RWPE2 (cell line): ENCODE data around the gene KCNK1.

Experiments used
- ATAC-seq: fragments of 200-7000 bp; cut with Tn5 transposase; 3 replicates; pipeline ENCODE4 v1.9.1; 2021; ENCODE audit warnings: low read depth
- DNase-seq: peaks from one replicate; pipeline ENCODE4 v3.0.0-alpha.2; 2020; ENCODE audit warnings: low spot score
- H3K27ac ChIP-seq: fragments of 450-650 bp; 2 replicates; pipeline ENCODE4 v1.5.1; 2017; ENCODE audit warnings: mild to moderate bottlenecking; ENCODE audit not compliant: poor library complexity, severe bottlenecking
- H3K27me3 ChIP-seq: fragments of 250-450 bp; sonication (Bioruptor Pico); 2 replicates; pipeline ENCODE4 v1.5.1; 2021; ENCODE audit warnings: mild to moderate bottlenecking, moderate library complexity; ENCODE audit not compliant: insufficient read depth, poor library complexity, severe bottlenecking
- H3K36me3 ChIP-seq: fragments of 250-450 bp; sonication (Bioruptor Pico); 2 replicates; pipeline ENCODE4 v1.5.1; 2020; ENCODE audit warnings: low read depth, mild to moderate bottlenecking, moderate library complexity
- H3K4me1 ChIP-seq: fragments of 250-450 bp; sonication (Bioruptor Pico); 2 replicates; pipeline ENCODE4 v1.5.1; 2021; ENCODE audit warnings: mild to moderate bottlenecking, moderate library complexity; ENCODE audit not compliant: insufficient read depth, poor library complexity, severe bottlenecking
- H3K4me3 ChIP-seq: fragments of 250-450 bp; sonication (Bioruptor Pico); 2 replicates; pipeline ENCODE4 v1.5.1; 2021; ENCODE audit warnings: mild to moderate bottlenecking, moderate library complexity; ENCODE audit not compliant: severe bottlenecking
- H3K9me3 ChIP-seq: fragments of 250-450 bp; sonication (Bioruptor Pico); 2 replicates; pipeline ENCODE4 v1.5.1; 2021; ENCODE audit warnings: mild to moderate bottlenecking, moderate library complexity; ENCODE audit not compliant: severe bottlenecking
- CTCF ChIP-seq: fragments of 450-650 bp; IDR thresholded peaks from one replicate; pipeline ENCODE4 v1.5.1; 2017; ENCODE audit warnings: mild to moderate bottlenecking, moderate library complexity; ENCODE audit not compliant: poor library complexity, severe bottlenecking

Gene KCNK1

GRCh38 chr1:233613252-233614172, at the start of gene KCNK1:
Gene KCNK1 (plus strand): TSS chr1:233614106. CDS start chr1:233614172, 66 bp downstream.
- ATAC-seq (peak; percentile 86), DNase-seq (peak; percentile 77)
- no peak for TF ChIP-seq CTCF
- H3K9me3 ChIP-seq = no peaks in the 10 kb centered on the region
- peak within 1 kb of the TSS; percentile 55 for H3K27ac ChIP-seq
- 0 out of 2 replicates have a peak, but pooled peaks cover 3% of the 10 kb centered on the region for H3K36me3 ChIP-seq
- no peaks in the 10 kb centered on the region for H3K27me3 ChIP-seq
- H3K4me3 ChIP-seq = peak within 1 kb of the TSS; percentile 66
- H3K4me1 ChIP-seq = peaks cover 8% of the 10 kb centered on the region

- TF ChIP-seq CTCF = no peak
- Histone ChIP-seq H3K4me1 (no peaks in the 10 kb centered on the region), H3K9me3 (peaks cover 3% of the 10 kb centered on the region), H3K36me3 (no peaks in the 10 kb centered on the region), H3K27ac (no peak overlapping the region), H3K4me3 (no peak overlapping the region), H3K27me3 (no peaks in the 10 kb centered on the region)
- ATAC-seq (no peak), DNase-seq (no peak)
Measured at GRCh38 chr1:233565313-233565712, 48.6 kb upstream of the KCNK1 start.

- H3K36me3 ChIP-seq = no peaks in the 10 kb centered on the region
- H3K4me1 ChIP-seq = no peaks in the 10 kb centered on the region
- no peak overlapping the region for H3K27ac ChIP-seq
- no peaks in the 10 kb centered on the region for H3K27me3 ChIP-seq
- no peak for ATAC-seq
- no peak overlapping the region for H3K4me3 ChIP-seq
- no peak for DNase-seq
- peaks cover 1% of the 10 kb centered on the region for H3K9me3 ChIP-seq
- no peak for TF ChIP-seq CTCF
Measured at GRCh38 chr1:233566886-233567285, 47.0 kb upstream of the KCNK1 start.

GRCh38 chr1:233569636-233570035, 44.3 kb upstream of the KCNK1 start:
- no peak for ATAC-seq
- no peaks in the 10 kb centered on the region for H3K36me3 ChIP-seq
- TF ChIP-seq CTCF = no peak
- no peaks in the 10 kb centered on the region for H3K9me3 ChIP-seq
- H3K27ac ChIP-seq = no peak overlapping the region
- no peak for DNase-seq
- no peak overlapping the region for H3K4me3 ChIP-seq
- no peaks in the 10 kb centered on the region for H3K4me1 ChIP-seq
- no peaks in the 10 kb centered on the region for H3K27me3 ChIP-seq

- ATAC-seq = no peak
Measured at GRCh38 chr1:233570216-233570615, 43.7 kb upstream of the KCNK1 start.

More at GRCh38 chr1:233570216-233570615, 43.7 kb upstream of the KCNK1 start:
- Histone ChIP-seq H3K4me1 (no peaks in the 10 kb centered on the region), H3K27me3 (no peaks in the 10 kb centered on the region), H3K9me3 (no peaks in the 10 kb centered on the region), H3K27ac (no peak overlapping the region), H3K4me3 (no peak overlapping the region), H3K36me3 (no peaks in the 10 kb centered on the region)
- TF ChIP-seq CTCF = no peak
- DNase-seq = no peak
